Measurements from ENCODE around the gene TOX2. TPM values are rescaled to one million over a fixed set of nuclear protein-coding genes. Genes with fewer than 3 reads are reported as not detected.

The TOX2 gene
- total and polyA plus RNA-seq, 2 of the 8 experiments (the other 6 are each of a cell fraction or from before 2014, with no cell fraction given), result 1.8 to 3.4 TPM

DNA sequence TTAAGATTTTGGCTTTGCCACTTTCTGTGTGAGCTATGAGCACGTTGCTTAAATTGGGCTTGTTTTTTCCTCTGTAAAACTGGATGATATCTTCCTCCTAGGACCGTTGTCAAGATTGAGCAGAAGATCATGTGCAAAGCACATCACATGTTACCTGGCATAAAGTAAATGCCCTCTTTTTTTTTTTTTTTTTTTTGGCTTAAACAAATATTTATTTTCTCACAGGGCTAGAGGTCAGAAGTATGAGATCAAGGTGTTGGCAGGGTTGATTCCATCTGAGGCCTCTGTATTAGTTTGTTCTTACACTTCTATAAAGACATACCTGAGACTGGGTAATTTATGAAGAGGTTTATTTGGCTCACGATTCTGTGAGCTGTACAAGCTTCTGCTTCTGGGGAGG, 42.7 kb downstream of the TOX2 start:
- no peak overlapping the region for H3K4me3 ChIP-seq (ENCODE audit: extremely low read depth in 1 of 4, insufficient read depth in 2 of 4, low read depth in 3 of 4, low read length in 4 of 4)
- no peak overlapping the region for H3K4me2 ChIP-seq (ENCODE audit: insufficient read depth in 1 of 2, low read depth in 2 of 2, low read length in 2 of 2)
- ChIA-PET POLR2A (ENCODE audit: partially characterized antibody) (interaction anchor here (0.6 kb wide), 1 partner anchor 21 kb away, joined by 3 read pairs; no protein-coding TSS in a partner anchor), CTCF (ENCODE audit: partially characterized antibody) (interaction anchor here (1.1 kb wide), 1 partner anchor 26 kb away, joined by 3 read pairs; no protein-coding TSS in a partner anchor)
- no peak overlapping the region for H2AFZ ChIP-seq (ENCODE audit: low read length)
- no peak overlapping the region for H2BK15ac ChIP-seq (ENCODE audit: low read length)
- H3K79me1 ChIP-seq (ENCODE audit: low read depth, low read length), result peaks cover 2% of the 10 kb centered on the region; the same call in 1 of the 2 replicates
- H3K27ac ChIP-seq (ENCODE audit: low read depth, low read length), result no peak overlapping the region
- H4K20me1 ChIP-seq (replicated peaks in 1 of 2; ENCODE audit: control insufficient read depth in 1 of 2, insufficient read depth in 2 of 2, low read length in 2 of 2), result no peaks in the 10 kb centered on the region
- no peak overlapping the region for H3K56ac ChIP-seq (replicated peaks; ENCODE audit: insufficient read length, low read depth, low read length)
- H4K91ac ChIP-seq (replicated peaks; ENCODE audit: insufficient read length, low read length), result no peak overlapping the region
- no peak overlapping the region for H3K4ac ChIP-seq (replicated peaks; ENCODE audit: insufficient read length, low read depth, low read length)
- no peaks in the 10 kb centered on the region for H3K79me2 ChIP-seq (ENCODE audit: control insufficient read depth in 1 of 2, insufficient read depth in 2 of 2, low read length in 2 of 2)
- H2BK120ac ChIP-seq (replicated peaks; ENCODE audit: low read depth, low read length), result no peak overlapping the region
- H2BK5ac ChIP-seq (ENCODE audit: low read depth, low read length), result no peak overlapping the region
- no peak overlapping the region for H4K8ac ChIP-seq (ENCODE audit: extremely low read depth, insufficient read depth, low read length)
- peaks cover 2 to 18% (median 5%) of the 10 kb centered on the region in 4 experiments; a peak in 5 of 7 replicates for H3K4me1 ChIP-seq (replicated peaks in 1 of 4; ENCODE audit: control insufficient read depth in 3 of 4, insufficient read depth in 4 of 4, low read length in 3 of 4)
- no peak overlapping the region for H4K5ac ChIP-seq (ENCODE audit: insufficient read length, low read depth, low read length)
- TF ChIP-seq TAF1 (IDR thresholded peaks at IDR 0.05; ENCODE audit: low read depth, low read length), result no peak
- no peak for TF ChIP-seq HDAC6 (IDR thresholded peaks at IDR 0.05; ENCODE audit: low read depth, low read length)
- TF ChIP-seq SUZ12 (IDR thresholded peaks at IDR 0.05; ENCODE audit: low read length), result no peak
- TF ChIP-seq TEAD4 (IDR thresholded peaks at IDR 0.05; ENCODE audit: low read depth, low read length), result no peak
- no peak for TF ChIP-seq BCL11A (IDR thresholded peaks at IDR 0.05; ENCODE audit: low read depth in 2 of 2, low read length in 2 of 2)
- TF ChIP-seq ZNF274 (IDR thresholded peaks at IDR 0.05; ENCODE audit: borderline replicate concordance, extremely low read depth, low read length), result no peak
- TF ChIP-seq BRCA1 (IDR thresholded peaks at IDR 0.05; ENCODE audit: low read depth, low read length), result no peak
- TF ChIP-seq GTF2F1 (IDR thresholded peaks at IDR 0.05; ENCODE audit: borderline replicate concordance, low read depth, low read length), result no peak
- TF ChIP-seq, protein P1, sequence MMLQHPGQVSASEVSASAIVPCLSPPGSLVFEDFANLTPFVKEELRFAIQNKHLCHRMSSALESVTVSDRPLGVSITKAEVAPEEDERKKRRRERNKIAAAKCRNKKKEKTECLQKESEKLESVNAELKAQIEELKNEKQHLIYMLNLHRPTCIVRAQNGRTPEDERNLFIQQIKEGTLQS (IDR thresholded peaks at IDR 0.05; ENCODE audit: insufficient read depth, low read depth, low read length), result no peak
- TF ChIP-seq KDM4A (IDR thresholded peaks at IDR 0.05; ENCODE audit: low read depth, low read length, severe bottlenecking), result no peak
- no peak for TF ChIP-seq CHD2 (IDR thresholded peaks at IDR 0.05; ENCODE audit: low read length)
- TF ChIP-seq SIX5 (IDR thresholded peaks at IDR 0.05; ENCODE audit: low read depth, low read length), result no peak
- no peak for TF ChIP-seq KDM5A (IDR thresholded peaks at IDR 0.05; ENCODE audit: low read length)
- no peak for TF ChIP-seq CBX8 (IDR thresholded peaks at IDR 0.05; ENCODE audit: borderline replicate concordance, low read depth, low read length)
- no peak overlapping the region for H3K18ac ChIP-seq (ENCODE audit: extremely low read depth, low read length)
- no peak overlapping the region for H3K9ac ChIP-seq (replicated peaks in 1 of 4; ENCODE audit: extremely low read depth in 1 of 4, low read depth in 3 of 4, low read length in 3 of 4)
- H2BK12ac ChIP-seq (ENCODE audit: low read depth, low read length), result no peak overlapping the region
- no peak overlapping the region for H2AK5ac ChIP-seq (ENCODE audit: low read depth, low read length)
- H3K27me3 ChIP-seq (replicated peaks in 1 of 4; ENCODE audit: control insufficient read depth in 3 of 4, extremely low read depth in 1 of 4, insufficient read depth in 3 of 4, low read length in 3 of 4), result no peaks in the 10 kb centered on the region; a peak in 2 of 7 replicates
- H3K9me3 ChIP-seq (ENCODE audit: insufficient read depth in 2 of 2, low read depth in 1 of 2, low read length in 1 of 2), result no peaks in the 10 kb centered on the region
- H3K23ac ChIP-seq (ENCODE audit: insufficient read length), result no peak overlapping the region
- no peak overlapping the region for H3K14ac ChIP-seq (ENCODE audit: insufficient read length)
- H3K36me3 ChIP-seq (ENCODE audit: control insufficient read depth in 2 of 4, insufficient read depth in 4 of 4, low read length in 3 of 4), result no peaks in the 10 kb centered on the region
- WGBS, 2 experiments (ENCODE audit: extremely low coverage in 1 of 2, insufficient coverage in 1 of 2, insufficient read length in 1 of 2, insufficient replicate concordance in 2 of 2, low coverage in 1 of 2, low lambda C conversion rate in 2 of 2, missing lambda C conversion rate in 1 of 2), result 78% methylated on average over 3 of the region's 3 CpGs; no CpG with 5 or more reads in 1 of the 2 experiments
- H2BK20ac ChIP-seq (ENCODE audit: low read length), result no peak overlapping the region
- FAIRE-seq (no peak), DNase-seq (ENCODE audit: low read depth in 1 of 2, low spot score in 2 of 2) (no peak)
- H3K23me2 ChIP-seq (ENCODE audit: low read depth, low read length), result no peaks in the 10 kb centered on the region; the same call in 1 of the 2 replicates

Data from H1 (cell line).